ENCODE measurements around the gene TM4SF18. TPM values are rescaled to one million over a fixed set of nuclear protein-coding genes. Genes with fewer than 3 reads are reported as not detected.

The TM4SF18 gene
- total RNA-seq, 1 donor from 2014 or later, result 273 TPM

- no peak for DNase-seq (ENCODE audit: low read depth in 2 of 2)
Observed at GRCh38 chr3:149284034-149284433, 49.4 kb downstream of the TM4SF18 start.

GRCh38 chr3:149283401-149283800 lies 50.0 kb downstream of the TM4SF18 start:
- DNase-seq (ENCODE audit: low read depth in 2 of 2), result no peak

- no peak for DNase-seq (ENCODE audit: low read depth in 2 of 2)
Observed at GRCh38 chr3:149282836-149283235, 50.6 kb downstream of the TM4SF18 start.

- no peak for DNase-seq (ENCODE audit: low read depth in 2 of 2)
Observed at GRCh38 chr3:149282322-149282721, 51.1 kb downstream of the TM4SF18 start.

- no peak for DNase-seq (ENCODE audit: low read depth in 2 of 2)
Observed at GRCh38 chr3:149280671-149281349, 52.6 kb downstream of the TM4SF18 start.

- no peak for DNase-seq (ENCODE audit: low read depth in 2 of 2)
Observed at GRCh38 chr3:149278911-149279310, 54.5 kb downstream of the TM4SF18 start.

GRCh38 chr3:149277331-149277813 lies 56.1 kb downstream of the TM4SF18 start:
- DNase-seq (ENCODE audit: low read depth in 2 of 2), result peak; percentile 69 to 83

GRCh38 chr3:149276619-149277018 lies 56.8 kb downstream of the TM4SF18 start:
- no peak for DNase-seq (ENCODE audit: low read depth in 2 of 2)

- peak in 1 of 2 donors; percentile 44 for DNase-seq (ENCODE audit: low read depth in 2 of 2)
Observed at GRCh38 chr3:149274220-149274619, 59.2 kb downstream of the TM4SF18 start.

- peak; percentile 89 to 90 for DNase-seq (ENCODE audit: low read depth in 2 of 2)
Observed at GRCh38 chr3:149273096-149273751, 60.2 kb downstream of the TM4SF18 start.

GRCh38 chr3:149271669-149272068 lies 61.8 kb downstream of the TM4SF18 start:
- DNase-seq (ENCODE audit: low read depth in 2 of 2), result no peak

- no peak for DNase-seq (ENCODE audit: low read depth in 2 of 2)
Observed at GRCh38 chr3:149270180-149270579, 63.3 kb downstream of the TM4SF18 start.

GRCh38 chr3:149269687-149270086 lies 63.7 kb downstream of the TM4SF18 start:
- DNase-seq (ENCODE audit: low read depth in 2 of 2), result no peak

Other genes starting within 250 kb of the TM4SF18 start
- 12.6 and 16.5 TPM in 2 replicates for gene HLTF, start 247.1 kb downstream of the TM4SF18 start, total RNA-seq
- gene HPS3, start 204.0 kb downstream of the TM4SF18 start, total RNA-seq, result 10.9 and 11.1 TPM in 2 replicates
- gene CP, start 111.8 kb downstream of the TM4SF18 start, total RNA-seq, result under 0.01 and 0.60 TPM in 2 replicates
- 1,181 and 1,820 TPM in 2 replicates for gene TM4SF1, start 44.0 kb upstream of the TM4SF18 start, total RNA-seq
- 0.22 TPM in 1 of 2 replicates, not detected in the other for gene TM4SF4, start 141.1 kb upstream of the TM4SF18 start, total RNA-seq